Activated CD4-positive, CD25-positive, alpha-beta regulatory T cell treated with anti-CD3 and anti-CD28 coated beads, Interleukin-2, amount 50 U/mL, for 16 hours (primary cell): Measurements from ENCODE around the gene MLYCD.

Experiments used
- DNase-seq: peaks from one replicate; pipeline ENCODE4 v3.0.0-alpha.2; 2020; ENCODE audit warnings: low read depth, low spot score

The MLYCD gene

GRCh38 chr16:83899272-83899897, 470 bp downstream of the MLYCD start:
- DNase-seq, result no peak

GRCh38 chr16:83899978-83900377, 1.1 kb downstream of the MLYCD start:
- no peak for DNase-seq

DNA sequence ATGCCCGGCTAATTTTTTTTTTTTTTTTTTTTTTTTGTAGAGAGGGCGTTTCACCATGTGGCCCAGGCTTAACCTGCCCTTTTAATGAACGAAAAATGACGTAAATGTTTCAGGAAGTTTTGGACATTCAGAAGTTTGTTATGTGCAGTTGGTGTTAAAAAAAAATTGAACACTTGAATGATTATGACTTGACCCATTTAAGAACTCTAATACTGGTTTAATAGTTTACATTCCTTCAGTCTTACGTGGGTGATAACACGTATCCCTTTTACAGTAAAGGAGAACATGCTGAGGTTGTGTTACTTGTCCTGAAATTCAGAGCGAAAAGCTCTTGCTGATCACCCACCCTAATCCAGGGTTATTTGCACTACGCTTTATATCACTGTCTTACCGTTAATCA, 1.7 kb downstream of the MLYCD start:
- no peak for DNase-seq

- no peak for DNase-seq
Observed at GRCh38 chr16:83901101-83901500, 2.2 kb downstream of the MLYCD start.

DNA sequence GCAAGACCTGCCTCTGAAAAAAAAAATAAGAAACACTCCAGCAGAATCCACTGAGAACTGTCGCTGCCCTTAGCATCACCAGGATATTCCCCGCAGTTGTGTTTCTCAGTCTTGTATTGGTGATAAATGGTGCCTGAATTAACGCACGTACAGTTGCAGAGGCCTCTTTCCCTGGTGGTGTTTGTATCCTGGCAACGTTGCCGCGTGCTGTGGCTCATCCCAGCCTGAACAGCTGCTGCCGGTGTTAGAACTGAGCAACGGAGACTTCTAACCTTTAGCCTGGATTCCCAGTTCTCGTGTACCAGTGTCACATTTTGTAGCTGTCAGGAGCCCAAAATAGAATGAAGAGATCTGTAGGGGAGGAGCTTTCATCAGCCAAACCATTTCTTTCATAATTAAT, 4.8 kb downstream of the MLYCD start:
- no peak for DNase-seq

DNA sequence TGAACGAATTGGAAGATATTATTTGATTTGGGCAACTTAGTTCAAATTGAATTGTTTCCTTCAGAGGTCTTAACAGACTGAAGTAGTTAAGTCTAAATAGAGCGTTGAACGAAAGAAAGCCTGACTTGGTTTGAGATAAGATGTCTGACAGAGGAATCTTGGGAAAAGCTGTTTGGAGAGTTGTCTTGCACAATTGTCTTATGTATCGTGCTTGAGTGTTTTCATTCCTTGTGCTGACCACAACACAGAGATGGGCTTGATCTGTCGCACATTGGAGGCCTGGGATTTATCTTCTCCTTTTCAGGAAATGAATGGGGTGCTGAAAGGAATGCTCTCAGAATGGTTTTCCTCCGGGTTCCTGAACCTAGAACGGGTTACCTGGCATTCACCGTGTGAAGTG, 7.8 kb downstream of the MLYCD start:
- no peak for DNase-seq

GRCh38 chr16:83907111-83907510, 8.2 kb downstream of the MLYCD start:
- no peak for DNase-seq

DNA sequence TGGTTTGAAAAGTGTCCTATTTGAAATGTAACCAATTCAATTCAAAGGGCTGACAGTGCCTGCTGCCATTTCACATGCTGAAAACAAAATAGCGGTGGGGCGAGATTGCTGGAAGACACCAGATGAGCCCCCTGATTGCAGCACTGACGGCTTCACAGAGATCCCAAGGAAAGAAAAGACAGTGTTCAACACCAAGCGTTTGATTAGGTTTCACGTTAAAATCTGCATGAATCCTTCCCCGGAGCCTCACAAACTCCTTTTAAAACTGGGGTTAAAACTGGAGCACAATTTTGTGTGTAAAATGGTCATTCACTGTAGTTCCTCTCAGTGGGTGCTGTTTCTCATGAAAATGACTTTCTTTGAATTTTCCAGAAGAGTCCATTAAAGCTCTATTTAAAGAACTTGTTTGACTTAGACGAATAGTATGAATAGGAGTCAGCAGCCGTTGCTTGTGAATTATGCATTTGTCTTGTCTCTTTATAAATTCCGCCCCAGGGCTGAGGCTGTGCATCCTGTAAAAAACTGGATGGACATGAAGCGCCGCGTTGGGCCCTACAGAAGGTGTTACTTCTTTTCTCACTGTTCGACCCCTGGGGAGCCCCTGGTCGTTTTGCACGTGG, 8.8 kb downstream of the MLYCD start:
- no peak for DNase-seq

GRCh38 chr16:83908798-83909197, 9.9 kb downstream of the MLYCD start:
- no peak for DNase-seq

GRCh38 chr16:83911290-83911689, 12.4 kb downstream of the MLYCD start:
- no peak for DNase-seq

DNA sequence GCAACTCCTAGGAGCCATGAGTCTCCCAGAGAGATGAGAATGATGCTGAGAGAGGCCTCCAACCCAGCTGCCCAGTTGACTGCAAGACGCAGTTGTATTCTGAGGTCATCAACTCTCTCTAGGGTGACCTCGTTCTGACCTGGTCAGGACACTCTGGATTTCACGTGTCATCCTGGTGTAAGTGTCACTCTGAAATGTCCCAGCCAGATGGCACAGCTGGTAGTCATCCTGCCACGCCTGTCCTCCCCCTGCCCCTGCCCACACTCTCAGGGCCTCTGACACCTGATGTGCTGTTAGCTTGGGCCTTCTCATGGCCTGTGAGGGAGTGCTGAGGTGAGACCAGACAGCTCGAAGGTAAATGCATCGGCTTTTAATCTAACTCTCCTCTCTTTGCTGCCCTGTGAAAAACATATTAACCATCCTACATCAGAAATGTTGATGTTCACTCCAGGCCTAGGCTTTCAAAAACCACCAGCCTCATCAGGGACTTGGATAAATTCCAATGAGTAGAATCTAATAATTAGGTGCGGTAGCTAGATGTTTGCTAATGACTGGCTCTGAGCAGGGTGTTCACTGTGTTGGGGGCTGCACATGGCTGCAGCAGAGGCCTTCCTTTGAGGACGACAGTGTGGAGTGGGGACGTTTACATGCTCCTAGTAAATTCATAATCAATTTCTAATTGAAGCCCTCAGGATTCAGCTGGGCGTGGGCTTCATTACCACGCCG, 13.8 kb downstream of the MLYCD start:
- DNase-seq, result no peak

- DNase-seq, result no peak
Observed at GRCh38 chr16:83913245-83913633, 14.3 kb downstream of the MLYCD start.

GRCh38 chr16:83914091-83914710, 15.3 kb downstream of the MLYCD start:
- DNase-seq, result no peak

DNA sequence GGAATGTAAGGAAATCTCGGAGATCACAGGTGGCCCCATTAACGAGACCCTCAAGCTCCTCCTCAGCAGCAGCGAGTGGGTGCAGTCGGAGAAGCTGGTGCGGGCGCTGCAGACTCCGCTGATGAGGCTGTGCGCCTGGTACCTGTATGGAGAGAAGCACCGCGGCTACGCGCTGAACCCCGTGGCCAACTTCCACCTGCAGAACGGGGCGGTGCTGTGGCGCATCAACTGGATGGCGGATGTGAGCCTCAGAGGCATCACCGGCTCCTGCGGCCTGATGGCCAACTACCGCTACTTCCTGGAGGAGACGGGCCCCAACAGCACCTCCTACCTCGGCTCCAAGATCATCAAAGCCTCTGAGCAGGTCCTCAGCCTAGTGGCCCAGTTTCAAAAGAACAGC, 16.2 kb downstream of the MLYCD start:
- no peak for DNase-seq

DNA sequence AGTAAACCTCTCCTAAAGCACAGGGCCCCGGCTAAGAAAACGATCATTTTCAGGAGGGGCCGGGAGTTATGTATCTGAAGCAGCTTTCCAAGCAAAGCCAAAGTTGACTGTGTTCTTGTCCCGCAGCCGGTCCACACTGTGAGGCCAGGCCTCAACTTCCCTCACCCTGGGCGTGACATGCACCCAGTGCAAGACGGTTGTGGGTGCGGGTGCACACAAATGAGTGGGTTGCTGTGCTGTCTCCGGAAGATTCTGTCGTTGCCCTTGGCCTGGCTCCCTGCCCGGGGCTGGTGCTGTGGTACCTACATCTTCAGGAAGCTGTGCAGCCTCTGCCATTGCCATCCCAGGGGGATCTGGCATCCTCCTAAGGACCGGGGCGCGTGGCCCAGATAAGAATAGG, 16.6 kb downstream of the MLYCD start:
- no peak for DNase-seq

DNA sequence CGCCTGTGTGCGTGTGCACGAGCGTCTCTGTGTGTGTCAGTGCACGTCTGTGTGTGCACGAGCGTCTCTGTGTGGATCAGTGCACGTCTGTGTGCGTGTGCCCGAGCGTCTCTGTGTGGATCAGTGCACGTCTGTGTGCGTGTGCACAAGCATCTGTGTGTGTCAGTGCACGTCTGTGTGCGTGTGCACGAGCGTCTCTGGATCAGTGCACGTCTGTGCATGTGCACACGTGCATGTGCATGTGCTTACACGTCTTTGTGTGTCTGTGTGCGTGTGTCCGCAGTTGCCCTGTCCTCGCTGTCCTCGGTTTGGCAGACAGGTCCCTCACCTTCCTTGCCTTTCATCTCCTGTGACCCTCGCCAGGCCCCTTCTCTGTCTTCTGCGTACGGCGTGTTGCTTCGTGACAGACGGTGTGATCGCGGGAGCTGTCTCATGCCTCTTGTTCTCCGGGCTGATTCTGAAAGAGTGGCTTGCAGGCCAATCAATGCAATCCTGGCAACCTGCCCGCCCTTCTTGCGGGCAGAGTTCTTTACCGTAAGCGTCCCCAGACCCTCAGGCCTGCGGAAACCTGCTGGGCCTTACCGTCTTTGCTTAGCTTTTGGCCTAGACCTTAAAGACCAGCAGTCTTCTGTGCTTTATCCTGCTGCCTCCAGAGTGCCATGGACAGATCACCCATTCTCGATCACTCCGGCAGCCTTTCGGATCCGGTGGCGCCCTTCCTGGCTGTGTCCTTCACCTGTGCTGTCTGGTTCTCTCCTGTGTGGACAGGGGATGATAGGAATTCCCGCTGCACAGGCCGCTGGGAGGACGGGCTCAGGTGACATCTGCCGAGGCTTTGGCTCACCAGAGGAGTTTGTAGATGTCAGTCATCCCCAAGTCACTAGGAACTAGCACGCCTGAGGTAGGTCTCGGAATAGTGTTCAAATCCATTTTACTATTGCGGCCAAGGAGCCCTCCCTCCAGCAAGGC, 18.5 kb downstream of the MLYCD start:
- DNase-seq, result no peak

DNA sequence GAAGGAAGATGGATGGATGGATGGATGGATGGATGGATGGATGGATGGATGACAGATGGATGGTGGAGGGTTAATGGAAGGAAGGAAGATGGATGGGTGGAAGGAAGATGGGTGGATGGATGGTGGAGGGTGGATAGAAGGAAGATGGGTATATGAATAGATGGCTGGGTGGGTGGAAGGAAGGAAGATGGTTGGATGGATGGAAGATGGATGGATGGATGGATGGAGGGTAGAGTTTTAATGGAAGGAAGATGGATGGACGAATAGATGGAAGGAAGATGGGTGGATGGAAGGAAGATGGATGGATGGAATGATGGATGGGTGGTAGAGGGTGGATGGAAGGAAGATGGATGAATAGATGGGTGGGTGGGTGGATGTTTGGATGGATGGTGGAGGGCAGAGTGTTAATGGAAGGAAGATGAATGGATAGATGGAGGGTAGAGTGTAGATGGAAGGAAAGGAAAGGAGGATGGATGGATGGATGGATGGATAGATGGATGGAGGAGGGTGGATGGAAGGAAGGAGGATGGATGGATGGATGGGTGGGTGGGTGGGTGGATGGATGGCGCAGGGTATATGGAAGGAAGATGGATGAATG, 22.1 kb downstream of the MLYCD start:
- DNase-seq, result no peak

DNA sequence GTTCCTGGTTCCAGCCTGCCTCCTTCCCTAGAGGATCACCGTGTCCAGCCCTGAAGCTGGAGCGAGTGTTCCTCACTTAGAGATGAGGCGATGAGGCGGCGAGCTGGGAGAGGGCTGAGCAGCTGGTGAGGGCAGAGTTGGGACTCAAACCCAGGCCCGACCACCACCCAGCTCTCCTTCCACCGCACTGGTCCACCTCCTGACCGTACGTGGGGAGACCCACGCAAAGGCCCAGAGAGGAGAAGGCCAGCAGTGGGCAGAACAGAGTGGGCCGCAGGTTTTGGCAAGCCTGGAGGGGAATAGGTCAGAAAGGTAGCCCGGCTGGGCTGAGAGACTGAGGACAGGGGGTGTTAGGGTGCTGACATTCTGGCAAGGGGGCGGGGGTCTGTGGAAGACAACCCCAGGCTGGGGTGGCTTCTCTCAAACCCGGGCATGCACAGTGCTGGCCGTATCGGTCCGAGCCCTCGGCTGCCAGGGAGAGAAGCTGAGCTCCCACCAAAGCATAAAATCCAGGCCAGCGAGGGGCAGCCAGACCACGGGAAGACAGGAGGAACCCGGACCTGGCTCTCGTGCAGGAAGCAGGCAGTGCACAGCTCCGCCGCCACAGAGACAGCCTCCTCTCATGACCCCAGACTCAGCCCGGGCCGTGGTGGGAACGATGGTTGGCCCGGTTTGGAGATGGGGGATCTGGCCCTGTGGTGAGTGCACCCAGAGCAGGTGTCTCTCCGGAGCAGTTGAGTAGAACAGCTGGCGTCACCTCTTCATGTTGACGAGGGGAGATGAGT, 24.9 kb downstream of the MLYCD start:
- DNase-seq, result no peak

DNA sequence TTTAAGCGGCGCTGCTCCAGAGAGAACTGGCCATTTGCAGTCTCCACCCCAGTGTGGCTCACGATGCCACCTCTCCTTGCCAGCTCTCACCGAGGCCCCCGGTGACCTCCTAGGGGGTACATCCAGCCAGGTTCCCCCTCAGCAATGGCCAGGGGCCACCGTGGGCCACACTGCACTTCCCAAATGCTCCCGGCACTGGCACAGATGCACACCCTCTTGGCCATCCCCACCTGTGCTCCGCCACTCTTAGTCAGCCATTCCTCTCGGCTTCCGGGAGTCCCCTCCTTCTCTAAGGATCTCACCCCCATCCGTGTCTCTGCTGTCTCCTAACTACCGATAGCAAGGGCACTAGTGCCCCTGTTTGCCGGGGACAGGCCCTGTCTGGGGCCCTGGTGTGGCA, 25.8 kb downstream of the MLYCD start:
- DNase-seq, result no peak
